Effector memory CD8-positive, alpha-beta T cell (primary cell): ENCODE results near the gene KSR1.

Experiments used
- ATAC-seq: fragments of 150-1000 bp; cut with Tn5 transposase; replicated peaks from 2 replicates; pipeline ENCODE4 v1.10.0; 2021; ENCODE audit warnings: mild to moderate bottlenecking, moderate library complexity
- DNase-seq, 3 experiments: peaks; one replicate each; pipeline ENCODE4 v3.0.0; 2021
- H3K27ac Mint-ChIP-seq, 2 donors: one replicate each; pipeline ENCODE4 v1.8.0; 2022; ENCODE audit warnings: mild to moderate bottlenecking in 2 of 2, mixed read lengths in 2 of 2, moderate library complexity in 2 of 2
- H3K27me3 Mint-ChIP-seq, 2 donors: one replicate each; pipeline ENCODE4 v1.8.0; 2022; ENCODE audit warnings: mixed read lengths in 2 of 2
- H3K36me3 Mint-ChIP-seq: one replicate; pipeline ENCODE4 v1.8.0; 2022; ENCODE audit warnings: mild to moderate bottlenecking, moderate library complexity, mixed read lengths; ENCODE audit not compliant: insufficient read depth
- H3K4me1 Mint-ChIP-seq, 2 donors: one replicate each; pipeline ENCODE4 v1.8.0; 2022; ENCODE audit warnings: low read depth in 2 of 2, mixed read lengths in 2 of 2
- H3K4me3 Mint-ChIP-seq, 2 donors: one replicate each; pipeline ENCODE4 v1.8.0; 2022; ENCODE audit warnings: mild to moderate bottlenecking in 2 of 2, mixed read lengths in 2 of 2, moderate library complexity in 2 of 2
- H3K9me3 Mint-ChIP-seq, 2 donors: one replicate each; pipeline ENCODE4 v1.8.0; 2022; ENCODE audit warnings: mixed read lengths in 2 of 2

The KSR1 gene

GRCh38 chr17:27518048-27518447 lies 61.8 kb downstream of the KSR1 start:
- H3K36me3 Mint-ChIP-seq, result no peaks in the 10 kb centered on the region
- no peak overlapping the region for H3K4me3 Mint-ChIP-seq
- peaks cover 27 to 37% of the 10 kb centered on the region in 2 donors for H3K4me1 Mint-ChIP-seq
- H3K9me3 Mint-ChIP-seq, result no peaks in the 10 kb centered on the region
- no peaks in the 10 kb centered on the region for H3K27me3 Mint-ChIP-seq
- no peak overlapping the region for H3K27ac Mint-ChIP-seq
- ATAC-seq (no peak), DNase-seq (no peak)

- no peak overlapping the region for H3K4me3 Mint-ChIP-seq
- ATAC-seq (no peak), DNase-seq (no peak)
- H3K27ac Mint-ChIP-seq, result no peak overlapping the region
- no peaks in the 10 kb centered on the region for H3K36me3 Mint-ChIP-seq
- peaks cover 27 to 38% of the 10 kb centered on the region in 2 donors for H3K4me1 Mint-ChIP-seq
- no peaks in the 10 kb centered on the region for H3K9me3 Mint-ChIP-seq
- no peaks in the 10 kb centered on the region for H3K27me3 Mint-ChIP-seq
Observed at GRCh38 chr17:27518545-27519521, 62.6 kb downstream of the KSR1 start.

- ATAC-seq, result no peak
- Mint-ChIP-seq H3K9me3 (no peaks in the 10 kb centered on the region), H3K36me3 (no peaks in the 10 kb centered on the region), H3K27me3 (no peaks in the 10 kb centered on the region), H3K4me1 (peaks cover 31 to 41% of the 10 kb centered on the region in 2 donors), H3K27ac (no peak overlapping the region), H3K4me3 (no peak overlapping the region)
- DNase-seq, result no peak
Observed at GRCh38 chr17:27519550-27519949, 63.3 kb downstream of the KSR1 start.

- Mint-ChIP-seq H3K27me3 (no peaks in the 10 kb centered on the region), H3K4me3 (no peak overlapping the region), H3K36me3 (no peaks in the 10 kb centered on the region), H3K27ac (peak overlapping the region in 1 of 2 donors; percentile 47), H3K9me3 (no peaks in the 10 kb centered on the region), H3K4me1 (peaks cover 34 to 41% of the 10 kb centered on the region in 2 donors)
- DNase-seq, result no peak
- no peak for ATAC-seq
Observed at GRCh38 chr17:27520491-27521185, 64.4 kb downstream of the KSR1 start.

- Mint-ChIP-seq H3K27ac (peak overlapping the region in 1 of 2 donors; percentile 47), H3K4me3 (no peak overlapping the region), H3K36me3 (no peaks in the 10 kb centered on the region), H3K9me3 (no peaks in the 10 kb centered on the region), H3K4me1 (peaks cover 37 to 41% of the 10 kb centered on the region in 2 donors), H3K27me3 (no peaks in the 10 kb centered on the region)
- no peak for ATAC-seq
- no peak for DNase-seq
Observed at GRCh38 chr17:27521281-27522027, 65.2 kb downstream of the KSR1 start.

- no peak overlapping the region for H3K27ac Mint-ChIP-seq
- H3K4me3 Mint-ChIP-seq, result no peak overlapping the region
- H3K4me1 Mint-ChIP-seq, result peaks cover 42 to 47% of the 10 kb centered on the region in 2 donors
- H3K27me3 Mint-ChIP-seq, result no peaks in the 10 kb centered on the region
- DNase-seq (no peak), ATAC-seq (no peak)
- H3K9me3 Mint-ChIP-seq, result no peaks in the 10 kb centered on the region
- H3K36me3 Mint-ChIP-seq, result no peaks in the 10 kb centered on the region
Observed at GRCh38 chr17:27522028-27522635, 65.9 kb downstream of the KSR1 start.

- ATAC-seq (no peak), DNase-seq (no peak)
- H3K27ac Mint-ChIP-seq, result peak overlapping the region in 1 of 2 donors; percentile 1
- no peaks in the 10 kb centered on the region for H3K27me3 Mint-ChIP-seq
- H3K4me3 Mint-ChIP-seq, result no peak overlapping the region
- H3K4me1 Mint-ChIP-seq, result peaks cover 34 to 42% of the 10 kb centered on the region in 2 donors
- H3K36me3 Mint-ChIP-seq, result no peaks in the 10 kb centered on the region
- no peaks in the 10 kb centered on the region for H3K9me3 Mint-ChIP-seq
Observed at GRCh38 chr17:27523712-27524111, 67.5 kb downstream of the KSR1 start.

- Mint-ChIP-seq H3K27ac (no peak overlapping the region), H3K4me3 (no peak overlapping the region)
- ATAC-seq, result no peak
Observed at GRCh38 chr17:27524594-27524993, 68.3 kb downstream of the KSR1 start.

GRCh38 chr17:27525316-27525715 lies 69.1 kb downstream of the KSR1 start:
- DNase-seq, result no peak
- ATAC-seq, result no peak
- Mint-ChIP-seq H3K27ac (no peak overlapping the region), H3K36me3 (no peaks in the 10 kb centered on the region), H3K27me3 (no peaks in the 10 kb centered on the region), H3K4me1 (peaks cover 27 to 41% of the 10 kb centered on the region in 2 donors), H3K9me3 (no peaks in the 10 kb centered on the region), H3K4me3 (no peak overlapping the region)

More at GRCh38 chr17:27524594-27524993, 68.3 kb downstream of the KSR1 start:
- no peaks in the 10 kb centered on the region for H3K9me3 Mint-ChIP-seq
- no peaks in the 10 kb centered on the region for H3K36me3 Mint-ChIP-seq
- peaks cover 29 to 42% of the 10 kb centered on the region in 2 donors for H3K4me1 Mint-ChIP-seq
- no peaks in the 10 kb centered on the region for H3K27me3 Mint-ChIP-seq
- no peak for DNase-seq

- Mint-ChIP-seq H3K4me1 (peaks cover 24 to 43% of the 10 kb centered on the region in 2 donors), H3K4me3 (peak overlapping the region; percentile 13 to 18), H3K27ac (peak overlapping the region in 1 of 2 donors; percentile 59), H3K27me3 (no peaks in the 10 kb centered on the region), H3K9me3 (no peaks in the 10 kb centered on the region), H3K36me3 (no peaks in the 10 kb centered on the region)
- DNase-seq, result no peak
- no peak for ATAC-seq
Observed at GRCh38 chr17:27525836-27526603, 69.8 kb downstream of the KSR1 start.

- Mint-ChIP-seq H3K4me3 (peak overlapping the region; percentile 13 to 18), H3K4me1 (peaks cover 27 to 42% of the 10 kb centered on the region in 2 donors), H3K27me3 (no peaks in the 10 kb centered on the region), H3K27ac (peak overlapping the region in 1 of 2 donors; percentile 59), H3K9me3 (no peaks in the 10 kb centered on the region), H3K36me3 (no peaks in the 10 kb centered on the region)
- ATAC-seq (peak; percentile 51), DNase-seq (no peak)
Observed at GRCh38 chr17:27526604-27527002, 70.4 kb downstream of the KSR1 start.

GRCh38 chr17:27529230-27529796 lies 73.1 kb downstream of the KSR1 start:
- Mint-ChIP-seq H3K4me1 (peaks cover 24 to 28% of the 10 kb centered on the region in 2 donors), H3K36me3 (peaks cover 8% of the 10 kb centered on the region)
- no peak for ATAC-seq

More at GRCh38 chr17:27529230-27529796, 73.1 kb downstream of the KSR1 start:
- H3K27ac Mint-ChIP-seq, result peak overlapping the region in 1 of 2 donors; percentile 15
- H3K27me3 Mint-ChIP-seq, result no peaks in the 10 kb centered on the region
- no peak for DNase-seq
- H3K4me3 Mint-ChIP-seq, result no peak overlapping the region
- no peaks in the 10 kb centered on the region for H3K9me3 Mint-ChIP-seq
